Hippocampal formation (tissue), 2 donors: Measurements from ENCODE around the gene TMEM30A.

Experiments used
- DNase-seq, 2 donors: peaks; one replicate each; lab custom pipeline; 2025; lab: John Stamatoyannopoulos, UW

Gene TMEM30A

DNA sequence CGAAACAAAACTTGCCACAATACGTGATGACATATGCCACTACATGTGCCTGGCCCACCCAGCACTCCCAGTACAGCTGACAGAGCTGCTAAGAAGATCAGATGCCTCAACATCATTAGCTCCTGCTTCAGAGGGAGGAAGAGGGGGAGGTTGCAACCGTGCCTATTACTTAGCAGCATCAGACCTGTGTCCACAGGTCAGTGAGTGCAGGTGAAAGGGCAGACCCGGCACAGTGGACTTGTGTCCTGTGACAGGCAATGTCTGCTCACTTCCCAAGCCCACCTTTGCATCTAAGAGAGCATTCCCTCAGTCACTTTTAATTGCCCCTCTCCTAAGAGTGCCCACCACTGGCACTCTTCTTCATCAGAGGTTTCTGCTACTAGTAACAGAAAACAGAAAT, 69.3 kb downstream of the TMEM30A start:
- DNase-seq, result no peak

DNA sequence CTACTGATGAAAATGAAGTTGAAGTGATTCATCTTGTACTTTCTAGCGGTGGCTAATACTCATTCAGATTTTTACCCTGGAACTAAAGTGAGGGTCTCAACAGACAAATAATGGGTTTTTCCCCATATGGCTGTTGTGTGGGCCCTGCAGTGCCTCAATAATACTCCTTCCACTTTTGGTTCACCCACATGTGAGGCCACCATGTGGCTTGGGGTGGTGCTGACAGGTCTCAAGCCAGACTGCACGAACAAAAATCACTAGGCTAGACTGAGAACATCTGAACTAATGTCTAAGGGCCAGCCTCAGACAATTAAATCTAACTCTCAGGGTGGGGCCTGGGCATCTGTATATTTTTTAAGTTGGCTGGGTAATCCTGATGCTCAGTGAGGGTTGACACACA, 70.9 kb downstream of the TMEM30A start:
- no peak for DNase-seq

DNA sequence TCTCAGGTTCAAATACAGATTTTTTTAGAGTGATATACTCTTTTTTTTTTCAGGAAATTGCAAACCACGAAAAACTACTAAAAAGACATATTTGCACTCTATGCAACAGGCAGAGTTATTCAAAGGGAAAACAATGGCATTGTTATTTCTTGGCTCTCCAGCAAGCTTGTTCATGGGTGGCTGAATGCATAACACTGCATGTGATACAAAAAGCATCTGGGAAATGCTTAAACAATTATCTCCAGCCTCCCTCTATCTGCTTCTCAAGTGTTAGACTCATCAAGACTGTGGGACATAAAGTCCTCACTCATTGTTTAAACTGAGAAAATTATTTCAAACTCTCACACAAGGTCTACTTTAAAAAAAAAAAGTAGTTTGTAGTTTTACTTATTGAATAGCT, 71.5 kb downstream of the TMEM30A start:
- peak in 1 of 2 donors; percentile 19 for DNase-seq

DNA sequence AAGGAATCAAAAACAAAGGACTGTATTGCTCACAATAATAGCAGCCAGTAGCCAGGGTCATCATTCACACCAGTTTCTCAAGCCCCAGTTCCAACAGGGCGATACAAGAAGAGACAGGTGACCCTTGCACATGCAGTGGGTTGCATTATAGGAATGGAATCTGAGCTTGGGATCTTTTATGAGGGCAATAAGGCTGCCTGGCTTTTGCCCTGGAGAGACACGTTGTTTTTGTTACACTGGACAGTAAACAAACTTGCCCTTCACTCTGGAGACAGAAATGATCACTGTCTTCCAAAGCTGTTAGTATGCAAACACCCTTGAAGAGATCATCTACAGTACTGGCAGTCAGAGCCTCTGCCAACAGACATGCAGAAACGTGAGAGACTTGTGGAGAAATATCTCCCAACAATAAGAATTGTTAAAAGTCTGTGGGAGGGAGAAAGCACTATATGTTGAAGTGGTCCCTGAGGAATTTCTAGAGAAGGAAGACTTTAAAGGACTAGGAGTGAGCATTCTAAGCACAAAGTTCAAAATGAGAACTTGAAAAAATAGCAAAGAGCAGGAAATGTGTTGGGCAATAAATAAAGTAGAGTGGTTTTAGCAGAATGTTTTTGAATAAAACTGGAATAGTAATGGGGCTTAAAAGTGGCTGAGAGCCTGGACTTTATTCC, 72.5 kb downstream of the TMEM30A start:
- no peak for DNase-seq

DNA sequence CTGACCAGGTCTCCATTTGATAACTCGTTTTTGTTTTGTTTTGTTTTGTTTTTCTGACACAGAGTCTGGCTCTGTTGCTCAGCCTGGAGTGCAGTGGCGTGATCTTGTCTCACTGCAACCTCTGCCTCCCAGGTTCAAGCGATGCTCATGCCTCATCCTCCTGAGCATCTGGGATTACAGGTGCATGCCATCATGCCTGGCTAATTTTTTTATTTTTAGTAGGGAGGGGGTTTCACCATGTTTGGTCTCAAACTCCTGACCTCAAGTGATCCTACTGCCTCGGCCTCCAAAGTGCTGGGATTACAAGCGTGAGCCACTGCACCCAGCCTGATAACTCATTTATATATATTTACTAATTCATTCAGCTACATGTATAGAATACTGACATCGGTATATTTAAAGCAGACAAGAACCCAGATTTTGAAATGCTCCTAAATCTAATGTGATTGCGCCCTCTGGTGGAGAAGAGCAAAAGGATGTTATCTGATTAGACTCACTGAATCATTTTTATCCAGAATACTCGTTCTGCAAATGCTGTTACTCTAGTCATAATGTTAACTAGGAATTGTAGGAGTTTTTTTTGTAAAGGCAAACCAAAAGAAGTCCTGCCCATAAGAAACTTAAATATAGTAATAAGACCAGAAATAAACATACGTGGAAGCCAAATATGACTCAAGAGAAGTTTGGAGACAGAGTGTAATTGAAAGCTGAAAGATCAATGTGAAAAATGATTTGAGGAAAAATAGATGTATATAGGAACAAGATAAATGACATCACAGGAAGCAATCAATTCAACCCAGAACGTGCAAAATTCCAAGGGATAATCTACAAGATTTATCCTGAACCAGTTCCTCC, 73.5 kb downstream of the TMEM30A start:
- DNase-seq, result peak; percentile 15 to 75

DNA sequence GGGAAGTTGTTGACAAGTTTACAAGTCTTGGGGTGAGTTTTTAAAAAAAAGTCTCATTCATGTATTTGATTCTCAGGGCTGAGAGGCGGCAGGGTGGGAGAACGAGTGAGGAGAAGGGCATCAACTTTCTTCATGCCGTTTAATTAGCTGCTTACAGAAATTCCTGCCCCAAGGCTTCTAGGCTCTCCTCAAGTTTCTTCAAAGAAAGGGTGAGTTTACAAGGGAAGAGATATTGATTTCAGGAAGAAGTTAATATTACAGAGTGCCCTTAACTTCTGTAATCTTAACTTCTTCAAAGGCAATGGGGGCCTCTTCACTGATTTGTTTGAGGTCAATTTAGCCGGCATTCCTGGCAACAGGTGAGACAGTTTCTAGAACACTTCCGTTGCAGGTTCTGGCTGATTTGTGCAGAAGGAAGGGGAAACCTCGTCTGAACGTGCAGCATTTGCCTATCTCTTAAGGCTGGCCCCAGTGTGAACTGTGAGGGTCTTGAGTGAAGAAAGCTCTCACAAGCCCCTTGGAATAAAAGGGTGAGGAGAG, 75.3 kb downstream of the TMEM30A start:
- no peak for DNase-seq

DNA sequence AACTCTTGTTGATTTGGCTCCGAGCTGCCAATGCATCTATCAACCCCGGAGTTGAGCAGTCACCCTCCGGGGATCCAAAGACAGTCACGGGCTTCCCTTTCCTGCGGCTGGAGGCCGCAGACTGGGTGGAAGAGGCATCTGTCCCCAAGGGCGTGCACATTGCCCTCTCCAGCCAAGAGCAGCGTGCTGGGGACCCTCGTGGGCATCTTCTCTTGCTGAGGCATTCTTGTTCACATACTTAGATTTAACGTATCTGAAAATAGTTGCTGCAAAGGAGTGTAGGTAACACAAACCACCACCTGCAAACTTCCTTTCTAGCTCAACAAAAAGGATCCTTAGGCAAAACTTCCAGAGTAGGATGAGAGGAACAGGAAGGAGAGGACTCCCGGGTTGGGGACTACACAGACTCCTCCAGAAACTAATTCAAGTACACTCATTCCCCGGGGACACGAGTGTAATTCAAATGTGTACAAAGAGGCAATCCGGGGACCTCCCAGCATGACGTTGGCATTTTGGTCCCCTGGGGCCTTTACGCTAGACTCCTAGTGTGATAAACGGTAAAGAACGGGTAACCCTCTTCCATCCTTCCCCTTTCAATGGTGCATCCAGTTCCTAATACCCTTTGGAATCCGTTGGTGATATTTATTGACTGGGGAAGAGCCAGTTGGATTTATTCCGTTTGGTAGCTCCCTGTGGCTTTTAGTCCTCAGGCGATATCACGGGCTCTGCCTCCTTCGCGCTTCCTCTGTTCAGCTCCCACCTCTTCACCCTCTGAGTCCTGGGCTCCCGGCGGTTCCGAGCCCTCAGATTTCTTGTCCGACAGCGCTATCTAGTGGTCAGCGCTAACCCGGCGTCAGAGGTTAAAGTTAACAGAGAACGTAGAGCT, 76.1 kb downstream of the TMEM30A start:
- DNase-seq, result peak; percentile 70 to 71

DNA sequence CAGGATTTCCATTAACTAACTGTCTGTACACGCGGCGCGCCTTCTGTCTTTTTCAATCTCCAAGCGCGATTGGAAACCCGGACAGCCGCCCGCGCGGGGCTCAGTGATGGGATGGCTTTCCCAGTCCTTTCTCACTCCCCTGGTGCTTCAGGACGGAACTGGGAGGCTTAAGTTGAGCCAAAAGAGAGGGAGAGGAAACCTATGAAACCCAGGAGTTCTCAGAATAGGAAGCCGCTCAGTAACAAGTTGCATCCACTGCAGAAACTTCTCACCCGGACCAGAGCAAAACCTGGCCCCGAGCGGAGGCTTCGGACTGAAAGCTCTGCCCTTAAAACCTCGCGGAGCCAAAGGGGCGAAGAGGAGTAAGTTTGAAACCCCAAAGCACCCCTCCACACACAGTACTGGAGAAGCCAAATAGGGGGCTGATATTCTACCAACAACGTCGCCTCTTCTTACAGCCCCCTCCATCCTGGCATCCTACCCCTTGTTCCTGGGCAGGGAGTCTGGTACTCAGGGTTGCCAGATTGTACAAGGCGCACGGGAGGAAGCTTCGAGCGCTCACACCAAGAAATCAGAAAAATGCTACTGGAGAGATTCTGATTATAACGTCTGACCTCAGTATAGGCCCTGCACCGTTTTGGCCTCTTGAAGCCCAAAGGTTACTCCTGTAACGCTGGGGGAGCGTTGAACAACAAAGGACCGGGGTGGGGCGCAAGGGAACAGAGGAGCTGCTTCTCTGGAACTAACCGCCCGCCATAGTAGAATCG, 77.8 kb downstream of the TMEM30A start:
- no peak for DNase-seq

DNA sequence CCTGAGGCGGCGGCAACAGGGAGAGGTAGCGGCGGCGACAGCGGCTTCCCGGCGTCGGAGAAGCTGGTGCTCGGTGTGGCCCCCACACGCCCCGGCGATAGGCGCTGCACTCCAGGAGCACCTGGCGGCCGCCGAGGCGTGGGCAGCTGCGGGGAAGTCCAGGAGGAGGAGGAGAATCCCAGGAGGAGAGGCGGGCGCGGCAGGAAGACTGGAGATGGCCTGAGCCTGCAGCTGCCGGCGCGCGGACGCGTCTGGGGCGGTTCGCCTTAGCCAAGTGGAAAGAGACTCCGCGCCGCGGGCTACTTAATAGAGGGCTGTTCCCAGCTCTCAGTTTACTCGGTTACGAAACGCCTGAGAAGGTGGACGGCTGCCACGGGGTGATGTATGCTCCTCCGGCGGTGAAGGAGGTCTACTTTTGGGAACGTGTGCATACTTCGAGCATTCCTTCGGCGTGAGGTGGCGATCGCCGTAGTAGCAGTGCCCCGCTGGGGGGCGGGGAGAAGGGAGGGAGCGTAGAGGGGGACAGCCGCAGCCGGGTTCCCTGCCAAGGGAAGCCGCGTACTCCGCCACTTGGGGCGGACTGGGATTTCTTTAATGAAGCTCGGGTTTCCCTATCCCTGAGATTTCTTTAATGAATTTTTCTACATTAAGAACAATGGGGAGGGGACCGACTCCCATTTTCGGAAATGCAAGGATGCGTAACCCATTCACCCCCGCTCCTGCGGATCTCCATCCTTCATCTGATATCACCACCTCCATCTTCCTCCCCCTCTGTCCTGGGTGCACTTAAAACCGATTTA, 78.6 kb downstream of the TMEM30A start, which contains the start of gene COL12A1:
TSS of gene COL12A1 (minus strand) at position 278 of the 800 bp plus-strand sequence. CDS start 3,261 bp downstream, outside the sequence.
- no peak for DNase-seq

DNA sequence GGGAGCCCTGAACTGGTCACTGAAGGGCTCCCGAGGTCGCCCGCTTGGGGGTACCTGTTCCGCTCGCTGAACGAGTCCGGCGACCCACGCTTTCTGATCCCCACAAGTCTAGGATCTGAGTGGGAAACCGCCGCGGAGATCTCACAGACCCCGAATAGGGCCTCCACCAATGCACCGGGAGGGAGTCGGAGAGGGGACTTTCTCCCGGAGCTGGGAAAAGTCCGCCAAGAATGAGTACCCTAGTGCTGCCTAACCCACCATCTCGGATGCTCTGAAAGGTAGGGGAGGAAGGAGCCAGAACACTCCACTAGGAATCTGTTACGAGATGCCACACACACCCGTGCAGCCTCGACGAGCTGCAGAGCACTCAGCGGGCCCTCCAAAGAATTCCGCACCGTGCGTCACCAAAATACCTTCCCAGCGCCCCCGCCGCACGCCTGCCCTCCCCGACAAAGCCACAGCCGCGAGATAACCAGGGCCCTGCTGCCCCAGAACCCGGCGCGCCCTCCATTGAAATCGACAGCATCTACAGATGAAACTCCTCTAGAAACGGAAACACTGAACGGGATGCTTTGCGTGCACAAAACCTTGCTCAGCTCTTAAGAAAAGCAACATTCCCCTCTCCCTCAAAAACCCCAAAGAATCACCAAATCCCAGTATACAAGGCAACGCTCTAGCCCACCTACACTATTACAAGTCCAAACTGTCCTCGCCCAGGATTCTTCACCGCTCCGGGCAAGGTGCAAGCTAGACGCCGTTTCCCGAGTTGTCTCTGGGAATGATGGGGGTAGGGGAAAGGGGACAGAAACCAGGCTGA, 79.4 kb downstream of the TMEM30A start:
- no peak for DNase-seq

DNA sequence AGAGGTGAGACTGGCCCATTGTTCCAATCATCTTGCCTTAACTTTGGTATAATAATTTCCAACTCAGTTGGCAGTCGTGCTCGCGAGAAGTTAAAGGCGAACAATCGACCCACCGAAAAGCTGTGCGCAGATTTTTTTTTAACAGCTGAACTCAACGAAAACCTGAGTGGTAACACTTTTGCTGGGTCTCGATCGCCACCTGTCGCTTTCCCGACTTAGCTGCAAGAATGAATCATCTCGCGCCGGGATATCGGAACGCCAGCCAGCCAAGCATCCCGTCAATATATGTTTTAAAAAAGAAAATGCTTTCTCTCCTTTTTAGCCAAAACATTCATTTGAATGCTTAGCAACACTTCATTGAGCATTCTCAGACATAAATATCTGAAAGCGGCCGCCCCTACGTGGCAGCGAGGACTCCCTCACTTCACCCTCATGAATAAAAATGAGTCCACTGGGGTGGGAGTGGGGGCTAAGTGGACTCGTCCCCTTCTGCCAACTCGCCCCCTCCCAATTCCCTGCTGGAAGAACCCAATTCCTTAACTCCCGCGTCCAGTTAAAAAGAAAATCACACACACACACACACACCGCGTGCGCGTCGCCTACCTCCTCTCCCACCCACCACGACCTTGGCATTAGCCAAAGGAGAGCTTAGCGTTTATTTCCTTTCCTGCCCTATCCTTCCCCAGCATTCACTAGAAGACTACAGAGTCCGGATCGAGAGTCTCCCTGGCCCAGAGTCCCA, 80.2 kb downstream of the TMEM30A start:
- peak; percentile 33 to 34 for DNase-seq

DNA sequence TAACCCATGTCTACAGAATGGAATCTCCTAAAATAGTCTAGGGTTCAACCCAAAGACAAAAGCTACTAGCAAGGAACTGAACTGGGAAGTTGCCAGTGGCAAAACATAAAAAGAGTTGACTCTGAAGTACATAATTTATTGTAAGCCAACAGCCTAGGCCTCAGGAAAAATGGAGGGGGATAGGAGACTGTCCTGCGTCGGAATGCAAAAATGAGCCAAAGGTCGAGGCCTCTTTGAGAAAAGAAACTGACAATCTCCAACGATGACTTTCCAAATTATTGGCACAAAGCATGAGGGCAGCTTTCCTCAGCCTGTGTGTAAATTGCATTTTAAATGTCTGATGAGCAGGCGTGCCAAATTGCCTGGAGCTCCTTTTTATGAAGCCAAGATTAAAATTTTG, 80.9 kb downstream of the TMEM30A start:
- no peak for DNase-seq
